ENCODE measurements around the gene HOXA2.

Gene HOXA2

GRCh38 chr7:27071622-27072390 lies 30.7 kb downstream of the HOXA2 start:
- TF ChIP-seq CTCF (IDR thresholded peaks at IDR 0.05): no peak

- no peak for TF ChIP-seq CTCF (IDR thresholded peaks at IDR 0.05)
Measured at GRCh38 chr7:27068259-27068658, 34.2 kb downstream of the HOXA2 start.

DNA sequence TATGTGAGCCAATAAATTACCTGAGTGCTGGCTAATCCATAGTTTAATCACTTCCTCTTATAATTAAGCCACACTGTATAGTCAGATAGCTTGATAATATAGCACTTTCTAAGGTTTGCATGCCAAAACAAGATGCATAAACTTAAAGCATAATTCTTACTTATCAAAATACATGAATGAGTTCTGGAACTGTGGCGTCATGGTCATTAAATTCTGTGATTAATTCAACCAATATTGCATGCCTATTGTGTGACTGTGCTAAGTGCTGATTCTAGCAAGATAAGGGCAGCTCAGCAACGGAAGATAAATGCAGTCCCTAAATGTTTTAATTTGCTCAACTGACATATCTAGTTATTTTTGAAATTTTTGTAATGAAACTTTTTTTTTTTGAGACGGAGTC lies 36.3 kb downstream of the HOXA2 start:
- no peak for TF ChIP-seq CTCF (IDR thresholded peaks at IDR 0.05)

- TF ChIP-seq CTCF (IDR thresholded peaks at IDR 0.05): no peak
Measured at GRCh38 chr7:27065709-27066108, 36.8 kb downstream of the HOXA2 start.

DNA sequence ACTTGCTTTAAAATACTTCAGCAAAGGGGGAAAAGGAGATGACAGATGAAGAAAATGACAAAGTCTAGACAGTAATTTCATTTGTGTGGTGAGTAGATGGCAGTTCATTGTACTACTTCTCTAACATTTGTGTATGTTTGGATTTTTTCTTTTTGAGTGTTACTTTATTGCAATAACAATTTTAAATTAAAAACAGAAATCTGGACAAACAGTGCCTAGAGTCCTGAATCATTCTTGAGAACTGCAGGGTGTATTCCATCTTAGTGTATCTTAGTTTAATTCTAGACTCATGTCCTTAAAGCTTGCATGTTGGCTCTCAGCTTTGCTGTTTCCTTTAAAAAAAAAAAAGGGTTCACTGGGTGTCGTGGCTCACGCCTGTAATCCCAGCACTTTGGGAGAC lies 37.8 kb downstream of the HOXA2 start:
- no peak for TF ChIP-seq CTCF (IDR thresholded peaks at IDR 0.05)

DNA sequence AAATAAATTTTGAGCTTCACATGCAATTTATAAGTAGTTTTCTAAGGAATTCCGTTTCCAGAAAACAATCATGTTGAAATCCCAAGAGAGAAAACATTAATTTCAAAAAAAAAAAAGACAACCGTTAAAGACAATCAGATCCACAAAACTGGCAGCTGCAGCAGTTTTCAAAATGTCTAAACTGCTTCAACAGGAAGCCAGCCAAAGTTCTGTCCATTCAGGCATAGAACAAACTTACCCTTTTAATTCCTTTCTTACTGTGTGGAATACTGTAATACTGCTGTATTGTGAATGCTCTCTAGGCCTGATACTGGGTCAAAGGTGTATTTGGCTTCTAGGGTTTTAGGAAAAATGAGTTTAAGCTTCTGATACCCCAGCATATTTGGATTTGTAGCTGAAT lies 38.3 kb downstream of the HOXA2 start:
- TF ChIP-seq CTCF (IDR thresholded peaks at IDR 0.05): no peak

DNA sequence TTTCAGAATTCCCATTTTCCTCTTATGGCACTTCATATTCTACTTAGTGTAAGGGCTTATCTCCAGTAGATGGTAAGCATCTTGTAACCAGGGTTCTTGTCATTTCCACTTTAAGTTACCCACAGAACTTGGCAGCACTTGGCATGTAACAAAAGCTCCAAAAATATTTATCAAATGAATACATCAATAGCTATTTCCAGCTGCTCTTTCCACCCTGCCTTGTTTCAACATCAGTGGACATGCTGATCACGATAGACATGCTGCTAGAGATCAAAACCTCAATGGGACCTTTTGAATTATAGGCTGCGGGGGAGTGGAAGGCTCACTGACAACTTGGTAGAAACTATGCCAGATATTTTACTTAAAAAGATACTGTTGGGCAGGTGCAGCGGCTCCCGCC lies 39.5 kb downstream of the HOXA2 start:
- TF ChIP-seq CTCF (IDR thresholded peaks at IDR 0.05): no peak

GRCh38 chr7:27053153-27053552 lies 49.3 kb downstream of the HOXA2 start:
- no peak for TF ChIP-seq CTCF (IDR thresholded peaks at IDR 0.05)
